Activated naive CD4-positive, alpha-beta T cell treated with anti-CD3 and anti-CD28 coated beads, Interleukin-2, amount 10 ng/mL, durations not matched to agents 7 days and 5 days (primary cell): ENCODE results near the gene NIF3L1.
A peak's percentile ranks its signal among the peaks of the same experiment; 100 is the strongest.

Experiments
- CTCF ChIA-PET: fragments of 350-600 bp; sonication (Branson Sonifier 250); formaldehyde crosslinking; loops from one replicate; lab custom pipeline; 2021; ENCODE audit warnings: antibody characterized with exemption; lab: Charles Lee
- DNase-seq: peaks from one replicate; pipeline ENCODE4 v3.0.0-alpha.2; 2020
- H3K27ac Mint-ChIP-seq: one replicate; pipeline ENCODE4 v1.8.0; 2021; ENCODE audit warnings: mild to moderate bottlenecking, moderate library complexity, mixed read lengths
- H3K27me3 Mint-ChIP-seq: one replicate; pipeline ENCODE4 v1.8.0; 2021; ENCODE audit warnings: mild to moderate bottlenecking, mixed read lengths
- H3K36me3 Mint-ChIP-seq: one replicate; pipeline ENCODE4 v1.8.0; 2021; ENCODE audit warnings: mixed read lengths
- H3K4me1 Mint-ChIP-seq: one replicate; pipeline ENCODE4 v1.8.0; 2021; ENCODE audit warnings: mixed read lengths
- H3K4me3 Mint-ChIP-seq: one replicate; pipeline ENCODE4 v1.8.0; 2021; ENCODE audit warnings: mild to moderate bottlenecking, moderate library complexity, mixed read lengths
- H3K9me3 Mint-ChIP-seq: one replicate; pipeline ENCODE4 v1.8.0; 2021; ENCODE audit warnings: mixed read lengths

Gene NIF3L1

GRCh38 chr2:200905618-200906296 lies 16.6 kb downstream of the NIF3L1 start:
- peak; percentile 75 for DNase-seq
- Mint-ChIP-seq H3K4me1 (peaks cover 9% of the 10 kb centered on the region), H3K27me3 (no peaks in the 10 kb centered on the region), H3K36me3 (peaks cover 35% of the 10 kb centered on the region), H3K9me3 (no peaks in the 10 kb centered on the region), H3K27ac (peak overlapping the region; percentile 38), H3K4me3 (no peak overlapping the region)
- CTCF ChIA-PET = interaction anchor here (0.6 to 6.1 kb wide), 21 partner anchors 8 to 327 kb away, joined by 3 to 104 read pairs (median 4); partner anchors contain the start of genes CASP10, HYCC2, NDUFB3 and NIF3L1

GRCh38 chr2:200909958-200910357 lies 20.8 kb downstream of the NIF3L1 start:
- Mint-ChIP-seq H3K9me3 (no peaks in the 10 kb centered on the region), H3K4me3 (no peak overlapping the region), H3K27ac (no peak overlapping the region), H3K27me3 (no peaks in the 10 kb centered on the region), H3K4me1 (no peaks in the 10 kb centered on the region), H3K36me3 (peaks cover 33% of the 10 kb centered on the region)
- CTCF ChIA-PET = interaction anchor here (2.8 kb wide), 1 partner anchor 159 kb away, joined by 8 read pairs; no protein-coding TSS in a partner anchor
- DNase-seq = no peak

GRCh38 chr2:200913654-200914053 lies 24.5 kb downstream of the NIF3L1 start:
- H3K27me3 Mint-ChIP-seq = no peaks in the 10 kb centered on the region
- CTCF ChIA-PET = interaction anchor here (0.8 to 1.7 kb wide), 3 partner anchors 8 to 157 kb away, joined by 3 to 8 read pairs (median 3); no protein-coding TSS in a partner anchor
- H3K36me3 Mint-ChIP-seq = peaks cover 35% of the 10 kb centered on the region
- H3K9me3 Mint-ChIP-seq = no peaks in the 10 kb centered on the region
- no peak overlapping the region for H3K27ac Mint-ChIP-seq
- no peaks in the 10 kb centered on the region for H3K4me1 Mint-ChIP-seq
- DNase-seq = no peak
- H3K4me3 Mint-ChIP-seq = no peak overlapping the region

GRCh38 chr2:200922439-200922838 lies 33.3 kb downstream of the NIF3L1 start:
- no peak overlapping the region for H3K27ac Mint-ChIP-seq
- no peak overlapping the region for H3K4me3 Mint-ChIP-seq
- H3K27me3 Mint-ChIP-seq = no peaks in the 10 kb centered on the region
- no peaks in the 10 kb centered on the region for H3K4me1 Mint-ChIP-seq
- CTCF ChIA-PET = interaction anchor here (0.7 to 1.6 kb wide), 4 partner anchors 17 to 204 kb away, joined by 3 to 10 read pairs (median 4); no protein-coding TSS in a partner anchor
- no peak for DNase-seq
- peaks cover 32% of the 10 kb centered on the region for H3K36me3 Mint-ChIP-seq
- no peaks in the 10 kb centered on the region for H3K9me3 Mint-ChIP-seq

- no peak overlapping the region for H3K4me3 Mint-ChIP-seq
- H3K36me3 Mint-ChIP-seq = peaks cover 36% of the 10 kb centered on the region
- no peak overlapping the region for H3K27ac Mint-ChIP-seq
- no peak for DNase-seq
- H3K27me3 Mint-ChIP-seq = no peaks in the 10 kb centered on the region
- no peaks in the 10 kb centered on the region for H3K9me3 Mint-ChIP-seq
- H3K4me1 Mint-ChIP-seq = no peaks in the 10 kb centered on the region
- CTCF ChIA-PET = interaction anchor here (0.7 kb wide), 2 partner anchors 28 to 215 kb away, joined by 3 read pairs; no protein-coding TSS in a partner anchor
Observed at GRCh38 chr2:200929334-200930249, 40.4 kb downstream of the NIF3L1 start.

GRCh38 chr2:200930947-200931626 lies 41.9 kb downstream of the NIF3L1 start:
- Mint-ChIP-seq H3K27me3 (no peaks in the 10 kb centered on the region), H3K9me3 (no peaks in the 10 kb centered on the region), H3K27ac (no peak overlapping the region), H3K36me3 (peaks cover 39% of the 10 kb centered on the region), H3K4me3 (no peak overlapping the region), H3K4me1 (no peaks in the 10 kb centered on the region)
- no peak for DNase-seq
- CTCF ChIA-PET = no interaction called here

- DNase-seq = no peak
- H3K4me1 Mint-ChIP-seq = peaks cover 2% of the 10 kb centered on the region
- H3K4me3 Mint-ChIP-seq = no peak overlapping the region
- peaks cover 45% of the 10 kb centered on the region for H3K36me3 Mint-ChIP-seq
- no peaks in the 10 kb centered on the region for H3K27me3 Mint-ChIP-seq
- no peak overlapping the region for H3K27ac Mint-ChIP-seq
- CTCF ChIA-PET = no interaction called here
- no peaks in the 10 kb centered on the region for H3K9me3 Mint-ChIP-seq
Observed at GRCh38 chr2:200939832-200940231, 50.7 kb downstream of the NIF3L1 start.

- H3K27me3 Mint-ChIP-seq = no peaks in the 10 kb centered on the region
- CTCF ChIA-PET = interaction anchor here (2.1 kb wide), 1 partner anchor 19 kb away, joined by 6 read pairs; the partner anchor contains the start of gene ORC2
- H3K36me3 Mint-ChIP-seq = peaks cover 47% of the 10 kb centered on the region
- H3K27ac Mint-ChIP-seq = no peak overlapping the region
- no peak for DNase-seq
- no peaks in the 10 kb centered on the region for H3K9me3 Mint-ChIP-seq
- peaks cover 3% of the 10 kb centered on the region for H3K4me1 Mint-ChIP-seq
- no peak overlapping the region for H3K4me3 Mint-ChIP-seq
Observed at GRCh38 chr2:200943527-200944105, 54.4 kb downstream of the NIF3L1 start.

GRCh38 chr2:200944467-200945394 lies 55.6 kb downstream of the NIF3L1 start:
- CTCF ChIA-PET = interaction anchor here (0.6 to 2.1 kb wide), 6 partner anchors 18 to 287 kb away, joined by 3 to 7 read pairs (median 4); partner anchors contain the start of genes CASP10 and ORC2
- peaks cover 3% of the 10 kb centered on the region for H3K4me1 Mint-ChIP-seq
- H3K4me3 Mint-ChIP-seq = no peak overlapping the region
- no peaks in the 10 kb centered on the region for H3K27me3 Mint-ChIP-seq
- peak; percentile 29 for DNase-seq
- H3K27ac Mint-ChIP-seq = peak overlapping the region; percentile 40
- H3K9me3 Mint-ChIP-seq = no peaks in the 10 kb centered on the region
- H3K36me3 Mint-ChIP-seq = peaks cover 47% of the 10 kb centered on the region

- CTCF ChIA-PET = interaction anchor here (0.9 to 2.1 kb wide), 5 partner anchors 18 to 287 kb away, joined by 3 to 7 read pairs (median 4); partner anchors contain the start of genes CASP10 and ORC2
- Mint-ChIP-seq H3K9me3 (no peaks in the 10 kb centered on the region), H3K4me3 (no peak overlapping the region), H3K4me1 (peaks cover 3% of the 10 kb centered on the region), H3K27me3 (no peaks in the 10 kb centered on the region), H3K27ac (no peak overlapping the region), H3K36me3 (peaks cover 43% of the 10 kb centered on the region)
- DNase-seq = no peak
Observed at GRCh38 chr2:200945395-200945729, 56.2 kb downstream of the NIF3L1 start.

- Mint-ChIP-seq H3K4me3 (no peak overlapping the region), H3K36me3 (peaks cover 27% of the 10 kb centered on the region), H3K27me3 (no peaks in the 10 kb centered on the region), H3K27ac (no peak overlapping the region), H3K4me1 (peaks cover 2% of the 10 kb centered on the region), H3K9me3 (no peaks in the 10 kb centered on the region)
- DNase-seq = no peak
- CTCF ChIA-PET = interaction anchor here (1.1 kb wide), 1 partner anchor 37 kb away, joined by 3 read pairs; no protein-coding TSS in a partner anchor
Observed at GRCh38 chr2:200950378-200950777, 61.2 kb downstream of the NIF3L1 start.
